ENCODE data around the gene CFAP99.

Gene CFAP99

DNA sequence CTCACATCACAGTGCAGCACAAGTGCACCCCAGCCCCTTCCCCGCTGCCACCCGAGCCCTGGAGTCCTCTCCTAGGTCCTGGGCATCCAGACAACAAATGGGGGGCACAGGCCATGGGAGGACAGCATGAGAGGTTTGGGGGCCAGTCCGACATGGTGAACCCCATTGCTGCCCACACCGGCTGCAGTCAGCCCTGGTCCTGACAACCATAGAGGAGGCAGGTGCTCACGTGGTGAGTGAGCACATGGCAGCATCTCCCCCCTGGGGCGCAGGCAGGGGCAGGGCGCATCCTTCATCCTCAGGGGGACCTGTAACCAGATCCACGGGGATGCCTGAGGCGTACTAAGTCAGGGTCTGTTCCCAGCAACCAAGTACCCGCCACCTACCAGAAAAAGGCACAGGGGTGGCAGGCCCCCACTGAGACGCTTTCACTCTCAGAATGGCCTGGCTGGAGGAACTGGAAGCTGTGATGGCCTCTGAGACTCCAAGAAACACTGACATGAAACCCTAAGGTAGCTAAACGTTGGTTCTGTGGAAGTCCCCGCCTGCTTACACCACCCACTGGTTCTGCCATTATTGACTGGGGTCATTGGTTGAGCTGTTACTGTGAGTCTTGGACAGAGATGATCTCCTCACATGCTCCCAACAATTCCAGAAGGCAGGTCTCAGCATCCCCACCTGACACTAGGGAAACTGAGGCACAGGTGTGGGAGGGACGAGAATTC is 6.8 kb upstream of the CFAP99 start:
- DNase-seq (ENCODE audit: low read depth) = no peak

DNA sequence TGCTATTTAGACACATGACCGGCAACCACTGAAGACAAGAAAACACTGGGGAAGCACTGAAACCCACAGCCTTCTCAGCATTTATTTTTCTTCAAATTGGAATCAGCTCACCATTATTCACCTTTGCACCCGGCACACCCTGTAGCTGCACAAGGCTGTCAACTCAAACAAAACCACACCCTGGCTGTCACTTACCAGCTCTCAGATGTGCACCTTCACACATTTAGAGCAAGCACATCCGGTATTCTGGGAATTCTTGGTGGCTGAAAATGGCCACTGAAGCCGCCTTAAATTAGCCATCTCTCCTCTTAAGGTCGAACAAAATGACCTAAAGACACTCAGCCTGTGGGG is 6.2 kb upstream of the CFAP99 start:
- no peak for DNase-seq (ENCODE audit: low read depth)

DNA sequence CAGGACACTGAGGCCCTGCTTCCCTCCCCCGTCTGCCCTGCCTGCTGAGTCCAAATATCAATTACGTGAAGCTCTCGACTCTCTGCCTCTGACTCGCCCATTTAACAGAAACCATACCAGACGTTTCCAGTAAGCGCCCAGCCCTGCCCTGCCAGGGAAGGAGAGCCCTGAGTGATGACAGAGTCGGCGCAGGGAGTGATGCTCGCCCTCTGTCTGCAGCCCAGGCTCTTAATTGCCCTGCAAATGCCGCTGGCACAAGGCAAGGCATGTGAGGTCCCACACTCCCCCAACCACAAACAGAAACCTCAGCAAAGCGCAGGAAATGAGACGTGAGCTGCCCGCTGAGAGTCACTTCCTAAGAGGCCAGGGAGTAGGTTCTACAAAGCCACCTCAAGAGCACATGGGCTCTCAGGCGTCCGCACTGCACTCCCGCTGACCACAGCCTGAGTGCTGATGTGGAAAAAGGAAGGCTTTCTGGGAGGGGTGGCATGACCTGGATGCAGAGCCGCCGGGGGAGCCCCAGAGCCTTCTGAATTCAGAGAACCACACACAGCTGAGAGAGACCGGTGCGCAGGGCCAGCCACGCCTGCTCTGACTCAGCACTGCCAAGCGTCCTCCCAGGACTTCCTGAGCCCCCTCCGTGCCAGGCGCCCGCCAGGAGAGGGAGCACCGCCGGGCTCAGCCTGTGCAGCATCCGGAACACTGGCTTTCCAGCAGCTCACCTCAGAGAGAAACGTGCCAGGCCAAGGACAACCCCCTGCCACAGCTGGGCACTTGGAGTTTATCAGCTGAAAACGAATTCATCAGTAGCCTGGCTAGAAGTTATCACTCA is 5.7 kb upstream of the CFAP99 start:
- DNase-seq (ENCODE audit: low read depth) = peak; percentile 67

DNA sequence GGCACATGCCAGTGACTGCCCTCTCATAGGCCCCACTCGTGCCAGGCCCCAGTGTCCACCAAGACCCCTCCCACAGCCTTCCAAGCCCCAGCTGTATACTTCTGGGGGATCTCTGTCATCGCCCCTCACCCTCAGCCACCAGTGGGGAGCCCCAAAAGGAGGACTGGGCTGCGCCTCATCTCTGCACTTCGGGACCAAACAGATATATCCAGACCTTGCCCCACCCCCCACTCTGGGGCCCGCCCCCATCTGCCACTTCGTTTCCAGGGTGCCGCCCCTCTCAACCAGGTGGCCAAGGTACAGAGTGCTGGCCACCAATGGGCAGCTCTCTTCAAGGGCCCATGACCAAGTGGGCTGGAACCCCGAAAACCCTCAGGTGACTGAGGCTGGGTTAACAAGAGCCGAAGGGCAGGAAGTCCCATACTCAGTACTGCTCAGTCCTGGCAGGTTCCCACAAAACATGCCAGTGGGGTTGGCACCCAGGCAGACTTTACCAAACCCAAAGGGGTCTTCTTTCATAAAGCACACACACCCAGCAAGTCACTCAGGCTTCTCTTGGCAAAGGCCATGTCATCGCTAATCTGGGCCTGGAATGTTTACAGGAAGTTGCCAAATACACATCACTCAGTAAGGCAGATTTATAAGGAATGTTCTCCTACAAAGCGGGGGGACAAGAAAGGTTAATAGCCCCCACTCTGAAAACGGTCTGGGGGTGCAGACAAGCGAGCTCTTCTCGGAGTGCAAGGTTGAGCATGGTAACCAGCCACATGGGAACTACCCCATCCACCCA is 4.7 kb upstream of the CFAP99 start:
- DNase-seq (ENCODE audit: low read depth) = no peak

DNA sequence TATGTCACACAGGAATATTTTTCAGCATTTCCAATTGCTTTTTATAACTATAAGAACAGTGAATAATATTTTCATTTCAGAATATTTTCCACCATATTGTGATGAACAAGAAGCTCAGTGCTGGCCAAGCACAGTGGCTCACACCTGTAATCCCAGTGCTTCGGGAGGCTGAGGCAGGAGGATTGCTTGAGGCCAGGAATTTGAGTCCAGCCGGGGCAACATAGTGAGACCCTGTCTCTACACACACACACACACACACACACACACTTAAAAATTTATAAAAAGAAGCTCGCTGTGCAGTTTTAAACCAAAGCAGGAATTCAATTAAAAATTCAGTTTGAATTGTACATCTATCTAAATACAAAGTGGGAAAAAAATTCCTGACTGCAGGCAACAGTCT is 3.5 kb upstream of the CFAP99 start:
- no peak for DNase-seq (ENCODE audit: low read depth)

DNA sequence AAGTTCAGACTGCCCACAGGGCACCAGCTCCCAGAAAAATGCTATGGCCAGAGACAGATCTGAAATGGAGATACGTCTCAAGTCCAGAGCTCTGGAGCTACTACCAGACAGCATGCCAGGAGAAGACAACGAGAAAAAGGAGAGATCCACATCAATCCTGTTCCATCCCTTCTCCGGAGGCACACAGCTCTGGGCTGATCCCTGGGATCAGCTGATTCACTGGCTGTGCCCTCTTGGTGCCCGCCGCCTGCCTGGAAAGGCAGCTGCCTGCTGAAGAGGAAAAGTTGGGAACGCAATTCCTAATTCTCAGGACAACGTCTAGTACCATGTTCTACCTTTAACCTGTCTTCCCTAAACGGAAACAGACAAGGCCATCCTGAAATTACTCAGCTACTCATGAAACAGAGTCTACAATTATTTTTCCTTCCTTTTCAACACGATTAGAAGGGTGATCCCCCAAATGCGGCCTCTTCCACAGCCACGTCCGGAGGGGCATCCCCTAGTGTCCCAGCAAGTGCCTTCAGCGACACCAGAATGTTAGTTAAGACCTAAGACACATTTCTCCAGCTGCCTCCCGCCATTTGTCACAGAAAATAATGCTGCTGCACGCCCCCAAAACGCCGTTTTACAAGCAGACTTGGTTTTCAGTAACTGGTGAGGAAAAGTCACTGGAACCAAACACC is 2.7 kb upstream of the CFAP99 start:
- DNase-seq (ENCODE audit: low read depth) = no peak

DNA sequence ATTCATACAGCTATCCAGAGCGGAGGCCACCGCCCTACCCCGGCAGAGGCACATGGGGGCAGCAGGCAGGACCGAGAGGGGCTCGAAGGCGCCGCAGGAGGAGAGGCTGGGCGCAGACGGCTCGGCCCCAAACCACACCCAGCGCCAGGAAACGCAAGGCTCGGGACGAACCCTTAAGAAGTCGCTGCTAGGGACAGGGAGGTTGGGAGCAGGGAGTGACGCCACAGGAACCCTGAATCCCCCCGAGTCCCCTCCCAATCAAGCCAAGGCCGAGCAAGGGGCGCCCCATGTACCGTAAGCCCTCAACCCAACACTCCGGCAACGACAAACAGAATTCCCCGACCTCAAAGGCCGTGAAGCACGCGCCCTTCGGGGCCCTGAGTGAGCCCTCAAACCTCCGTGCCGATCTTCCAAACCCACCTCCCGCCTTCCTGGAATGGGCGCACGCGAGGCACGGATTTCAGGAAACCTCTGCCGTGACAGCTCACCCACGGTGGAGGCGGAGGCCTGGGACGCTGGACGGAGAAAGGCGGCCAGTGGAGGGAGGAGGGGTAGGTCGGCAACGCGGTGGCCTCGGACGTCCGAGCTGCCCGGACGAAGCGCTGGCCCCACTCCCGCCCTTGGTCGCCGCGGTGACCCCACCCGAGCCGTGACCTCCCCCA is 2.1 kb upstream of the CFAP99 start:
- DNase-seq (ENCODE audit: low read depth) = no peak

DNA sequence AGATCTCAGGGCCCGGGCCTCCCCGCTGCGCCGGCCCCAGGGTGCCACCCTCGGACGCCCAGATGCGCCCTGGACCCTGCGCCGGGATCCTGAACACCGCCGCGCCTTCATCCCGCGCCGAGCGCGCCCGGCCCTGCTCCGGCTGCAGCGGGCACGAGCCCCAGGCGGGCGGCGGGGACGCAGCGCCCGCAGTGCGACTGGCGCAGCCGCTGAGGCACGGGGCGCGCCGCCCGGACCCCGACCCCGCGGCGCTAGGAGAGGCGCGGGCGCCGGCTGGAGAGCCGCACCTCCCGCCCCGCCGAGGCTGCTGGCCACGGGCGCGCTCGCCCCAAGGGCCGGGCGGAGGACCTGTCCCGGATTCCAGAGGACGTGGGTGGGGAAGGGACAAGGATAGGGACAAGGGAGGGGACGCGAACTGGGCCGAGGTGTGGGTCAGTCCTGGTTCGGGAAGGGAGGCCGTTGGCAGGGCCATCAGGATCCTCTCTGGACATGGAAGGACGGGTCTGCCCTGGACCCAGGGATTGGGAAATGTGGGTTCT is 1.5 kb upstream of the CFAP99 start:
- DNase-seq (ENCODE audit: low read depth) = no peak

DNA sequence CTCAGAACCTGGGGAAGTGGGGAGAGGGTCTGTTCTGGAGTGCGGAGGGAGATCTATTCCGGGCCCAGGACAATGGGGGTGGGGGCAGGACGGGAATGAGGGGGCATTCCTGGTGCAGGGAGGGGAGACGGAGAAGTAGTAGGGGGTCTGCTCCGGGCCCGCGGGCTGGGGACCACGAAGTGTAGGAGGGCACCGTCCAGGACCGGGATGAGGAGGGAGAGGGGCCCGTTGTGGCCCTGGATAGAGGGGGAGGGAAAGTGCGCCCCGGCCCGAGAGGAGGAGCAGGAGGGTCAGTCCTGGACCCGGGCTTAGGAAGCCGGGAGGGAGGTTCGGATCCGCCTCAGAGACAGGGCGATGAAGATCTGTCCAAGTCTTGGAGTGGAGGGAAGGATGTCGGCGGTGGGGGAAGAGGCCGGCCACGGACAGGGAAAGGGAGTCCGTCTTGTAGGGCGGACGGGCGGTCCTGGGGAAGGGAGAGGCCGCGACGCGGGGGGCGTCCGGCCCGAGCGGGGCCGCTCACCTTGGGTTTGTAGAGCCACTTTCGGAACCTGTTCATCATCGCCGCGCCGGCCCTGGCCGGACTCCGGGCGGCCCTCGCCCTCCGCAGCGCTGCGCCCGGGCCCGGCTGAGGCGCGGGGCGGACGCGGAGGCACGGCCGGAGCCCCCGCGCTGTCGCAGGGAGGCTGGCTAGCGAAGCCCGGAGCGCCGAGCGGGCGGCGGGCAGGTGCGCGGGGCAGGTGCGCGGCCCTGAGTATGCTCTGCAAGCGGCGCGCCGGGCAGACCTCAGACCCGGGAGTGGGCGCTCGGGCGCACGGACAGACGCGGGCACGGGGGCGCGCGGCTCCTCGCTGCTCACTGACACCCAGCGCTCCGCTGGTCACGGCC is 748 bp upstream of the CFAP99 start, which contains the start of gene ZFYVE28:
Gene ZFYVE28, minus strand, starts transcription at position 881 of the 885 bp plus-strand sequence. Its CDS starts 322 bp downstream, at position 559.
- no peak for DNase-seq (ENCODE audit: low read depth)

DNA sequence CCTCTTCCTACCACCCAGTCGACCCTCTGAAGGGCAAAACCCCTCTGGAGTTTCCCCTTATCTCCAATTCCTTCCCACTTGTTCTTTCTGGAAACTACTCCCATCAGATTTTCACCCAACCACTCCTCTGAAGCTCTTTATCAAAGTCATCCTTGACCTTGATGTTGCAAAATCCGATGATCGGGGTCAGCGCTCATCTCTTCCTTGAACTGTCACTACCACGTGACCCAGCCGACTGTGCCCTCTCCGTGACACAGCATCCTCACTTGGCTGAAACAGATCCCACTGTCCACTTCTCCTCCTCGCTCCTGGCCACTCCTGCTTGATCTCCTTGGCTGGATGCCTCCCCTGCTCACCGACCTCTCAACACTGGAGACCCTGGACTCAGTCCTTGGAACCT is 1.1 kb downstream of the CFAP99 start:
- no peak for DNase-seq (ENCODE audit: low read depth)

DNA sequence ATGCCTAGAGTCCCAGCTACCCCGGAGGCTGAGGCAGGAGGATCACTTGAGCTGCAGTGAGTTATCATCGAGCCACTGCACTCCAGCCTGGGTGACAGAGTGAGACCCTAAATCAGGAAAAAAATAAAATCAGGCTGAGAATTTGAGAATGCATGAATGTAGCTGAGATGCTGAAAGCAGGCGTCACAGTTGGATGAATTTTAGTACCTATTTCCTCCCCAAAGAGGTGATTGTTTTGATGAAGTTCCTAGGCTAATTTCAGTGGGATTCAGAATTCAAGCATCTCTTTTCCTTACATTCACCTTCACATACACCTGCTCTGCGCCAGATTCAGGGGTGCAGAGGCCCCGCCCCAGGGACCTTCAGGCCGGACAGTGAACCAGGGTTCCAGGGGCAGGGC is 3.2 kb downstream of the CFAP99 start:
- no peak for DNase-seq (ENCODE audit: low read depth)

DNA sequence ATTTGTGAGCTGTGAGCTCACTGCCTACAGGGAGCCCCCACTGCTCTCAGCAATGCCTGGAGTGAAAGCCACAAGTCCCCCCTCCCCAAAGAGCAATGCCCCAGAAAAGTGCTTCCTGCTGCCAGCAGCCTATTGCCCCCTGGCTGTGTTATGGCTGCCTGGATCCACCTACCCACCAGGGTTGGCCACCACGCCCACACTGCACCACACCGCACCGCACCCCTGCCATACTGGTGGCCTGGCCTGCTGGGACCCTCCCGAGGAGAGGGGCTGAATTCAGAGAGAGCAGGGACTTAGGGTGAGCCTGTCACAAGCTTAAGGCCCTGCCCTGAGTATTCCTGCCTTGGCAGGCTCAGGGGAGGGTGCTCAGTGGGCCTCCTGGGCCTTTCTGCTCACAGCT is 4.3 kb downstream of the CFAP99 start:
- no peak for DNase-seq (ENCODE audit: low read depth)

DNA sequence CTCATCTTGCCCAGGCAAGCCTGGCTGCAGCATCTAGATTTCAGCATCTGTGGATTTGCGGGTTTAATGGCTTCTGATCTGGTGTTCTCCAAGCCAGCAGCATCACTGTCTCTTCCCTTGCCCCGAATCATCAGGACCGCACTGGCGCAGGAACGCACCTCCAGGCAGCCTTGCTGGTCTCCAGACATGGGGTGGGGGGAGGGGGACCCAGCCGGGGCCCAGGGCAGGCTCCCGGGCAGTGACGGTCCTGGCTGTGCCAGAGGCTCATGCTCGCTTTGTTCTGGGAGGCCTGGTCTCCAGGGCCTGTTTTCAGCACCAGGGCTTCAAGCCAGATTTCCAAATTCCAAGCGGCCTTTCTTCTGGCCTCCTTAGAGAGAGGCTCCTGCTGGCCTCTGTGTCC is 4.9 kb downstream of the CFAP99 start:
- no peak for DNase-seq (ENCODE audit: low read depth)

DNA sequence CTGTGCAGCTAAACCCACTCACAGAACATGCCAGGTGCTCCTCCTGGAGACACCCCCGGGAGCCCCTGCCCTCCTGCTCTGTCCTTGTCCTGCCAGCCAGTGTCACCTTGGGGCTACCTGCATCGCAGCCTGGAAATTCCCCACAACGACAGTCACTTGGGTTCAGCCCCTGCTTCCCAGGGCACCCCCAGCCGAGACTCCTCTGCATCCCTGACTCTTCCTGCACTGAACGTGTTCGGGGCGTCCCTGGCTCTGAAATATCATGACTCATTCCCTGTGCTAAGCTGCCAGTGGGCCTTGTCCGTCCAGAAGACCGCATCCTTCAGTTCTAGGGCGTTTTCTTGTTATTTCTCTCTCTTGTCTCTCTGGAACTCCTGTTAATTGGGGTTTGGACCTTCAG is 5.8 kb downstream of the CFAP99 start:
- DNase-seq (ENCODE audit: low read depth) = no peak

DNA sequence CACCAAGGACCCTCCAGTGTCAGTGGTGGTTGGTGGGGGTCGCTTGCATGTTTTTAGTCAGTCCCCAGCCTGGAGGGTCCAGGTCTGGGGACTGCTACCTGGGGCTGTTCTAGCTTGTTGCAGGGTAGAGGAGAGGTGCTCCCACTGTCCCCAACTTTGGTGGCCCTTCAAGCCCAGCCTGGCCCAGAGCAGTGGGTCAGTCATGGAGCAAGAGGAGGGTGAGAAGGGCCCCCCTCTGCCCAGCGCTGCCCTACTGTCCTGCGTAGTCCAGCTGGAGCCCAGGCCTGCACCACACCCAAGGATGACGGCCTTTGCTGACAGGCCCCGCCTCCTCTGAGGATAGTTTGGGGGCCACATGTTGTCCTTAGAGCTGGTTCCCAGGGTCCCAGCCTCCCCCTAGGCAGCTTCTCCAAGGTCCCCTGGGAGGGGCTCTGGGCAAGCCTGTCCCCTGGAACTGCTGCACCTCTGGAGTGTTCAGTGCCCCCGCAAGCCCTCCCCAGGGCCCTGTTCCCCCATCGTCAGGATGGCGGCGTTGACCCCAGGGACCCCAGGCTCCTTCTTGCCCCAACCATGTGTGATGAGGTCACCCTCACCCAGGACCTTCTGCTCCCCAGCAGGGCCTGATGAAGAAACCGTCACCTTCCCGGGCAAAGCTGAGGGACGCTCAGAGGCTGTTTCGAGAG is 6.8 kb downstream of the CFAP99 start:
- no peak for DNase-seq (ENCODE audit: low read depth)

DNA sequence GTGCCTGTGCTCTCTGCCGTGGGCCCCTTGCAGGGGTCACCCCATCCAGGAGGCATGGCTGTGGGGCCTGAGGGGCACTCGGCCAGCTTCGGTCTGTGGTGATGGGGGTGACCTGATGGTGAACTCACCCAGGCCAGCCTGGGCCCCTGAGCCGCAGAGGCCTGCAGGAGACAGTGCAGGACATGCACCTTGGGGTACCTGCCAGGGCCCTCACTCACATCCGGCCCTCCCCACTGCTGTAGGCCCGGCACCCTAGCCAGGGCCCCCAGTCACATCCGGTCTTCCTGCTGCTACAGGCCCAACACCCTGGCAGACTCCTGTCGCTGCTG is 7.3 kb downstream of the CFAP99 start:
- no peak for DNase-seq (ENCODE audit: low read depth)

DNA sequence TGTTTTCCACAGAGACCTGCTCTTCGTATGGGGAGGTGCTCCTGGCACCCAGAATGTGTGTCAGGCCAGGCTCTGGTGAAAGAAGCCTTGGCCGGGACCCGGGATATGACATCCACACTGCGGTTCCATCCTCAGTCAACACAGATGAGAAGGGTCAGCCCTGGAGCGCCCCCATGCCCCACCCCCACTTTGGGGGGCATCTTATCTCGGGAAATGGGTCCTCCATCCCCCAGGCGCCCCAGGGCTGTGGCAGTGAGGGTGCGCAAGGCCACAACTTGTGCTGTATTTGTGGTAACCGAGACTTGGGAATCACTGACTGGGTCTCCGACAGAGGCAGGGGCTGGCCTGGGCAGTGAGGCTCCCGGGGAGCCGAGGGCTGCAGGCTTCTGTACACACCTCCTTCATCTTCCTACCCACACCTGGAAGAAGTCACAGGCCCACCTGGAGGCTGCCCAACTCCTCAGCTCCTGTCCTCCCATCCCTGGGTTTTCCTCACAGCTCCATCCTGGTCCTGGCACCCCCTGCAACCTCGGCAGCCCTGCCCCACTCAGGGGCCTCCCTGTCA is 8.0 kb downstream of the CFAP99 start:
- no peak for DNase-seq (ENCODE audit: low read depth)

DNA sequence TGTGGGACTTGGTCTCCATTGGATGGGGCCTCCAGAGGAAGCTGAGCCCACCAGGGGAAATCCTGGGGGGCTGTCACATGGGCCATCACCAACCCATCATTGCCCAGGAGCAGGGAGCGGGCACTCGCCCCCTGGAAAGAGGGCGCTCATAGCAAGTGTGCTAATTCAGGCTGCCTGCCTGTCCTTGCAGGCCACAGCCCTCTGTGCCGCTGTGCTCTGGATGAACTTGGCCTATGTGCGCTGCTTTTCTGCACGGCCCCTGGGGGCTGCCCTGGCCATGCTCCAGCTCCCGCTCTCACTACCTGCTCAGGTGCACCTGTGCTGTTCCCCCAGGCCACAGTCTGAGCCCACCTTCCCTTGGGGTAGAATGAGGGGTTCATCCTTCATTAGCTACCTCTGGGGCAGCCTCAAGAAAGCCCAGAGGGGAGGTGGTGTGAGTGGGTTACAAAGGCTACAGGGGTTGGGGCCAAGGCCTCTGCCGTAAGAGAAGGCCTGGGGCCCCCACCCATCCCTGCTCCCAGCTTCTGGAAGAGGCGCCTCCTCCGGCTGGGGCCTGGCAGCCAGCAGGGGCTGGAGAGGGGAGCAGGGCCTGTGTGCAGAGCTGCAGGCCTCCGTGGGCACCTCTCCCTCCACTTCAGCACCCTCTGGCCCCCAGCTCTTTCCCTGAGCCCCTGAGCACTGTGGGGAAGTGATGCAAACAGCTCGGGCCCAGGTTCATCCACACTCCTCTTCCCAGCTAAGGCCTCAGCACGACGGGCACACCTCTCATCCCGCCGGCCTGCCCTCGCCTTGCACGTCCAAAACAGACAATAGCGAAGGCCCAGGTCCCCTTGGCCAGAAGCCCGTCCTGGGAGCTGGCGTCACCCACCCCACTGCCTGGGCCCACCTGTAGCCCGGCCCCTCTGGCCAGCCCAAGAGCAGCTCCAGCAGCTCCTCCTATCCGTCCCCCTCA is 8.9 kb downstream of the CFAP99 start:
- DNase-seq (ENCODE audit: low read depth) = no peak

Measured in fibroblast of the conjunctiva (primary cell).